HTERT RPE-1 (cell line): ENCODE measurements around the gene BPIFB2.

Source experiments
- in situ Hi-C: fragments of 300-500 bp; cut with MboI; formaldehyde crosslinking; loops from 4 replicates; pipeline ENCODE4 v1.14.3; 2020; ENCODE audit warnings: low sequenced_read_pairs

BPIFB2 gene

DNA sequence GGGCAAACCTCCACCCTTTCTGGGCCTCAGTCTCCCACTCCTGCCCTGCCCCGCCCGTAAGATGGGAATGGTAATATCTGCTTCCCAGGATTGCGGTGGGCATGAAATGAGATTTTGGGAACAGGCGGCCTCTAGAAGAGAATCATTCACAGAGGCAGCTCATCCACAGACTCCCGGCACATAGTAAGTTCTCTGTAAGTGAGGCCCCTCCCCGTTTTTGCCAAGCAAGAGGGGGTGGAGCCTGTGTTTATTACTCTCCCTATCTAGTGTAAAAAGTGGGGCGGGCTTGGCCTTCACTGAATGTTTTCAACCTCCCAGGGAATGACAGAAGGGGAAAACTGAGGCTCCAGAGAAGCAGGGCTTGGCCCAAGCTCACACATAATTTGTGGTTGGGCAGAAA lies 23.3 kb upstream of the BPIFB2 start:
- in situ Hi-C loops, result no loop called here

DNA sequence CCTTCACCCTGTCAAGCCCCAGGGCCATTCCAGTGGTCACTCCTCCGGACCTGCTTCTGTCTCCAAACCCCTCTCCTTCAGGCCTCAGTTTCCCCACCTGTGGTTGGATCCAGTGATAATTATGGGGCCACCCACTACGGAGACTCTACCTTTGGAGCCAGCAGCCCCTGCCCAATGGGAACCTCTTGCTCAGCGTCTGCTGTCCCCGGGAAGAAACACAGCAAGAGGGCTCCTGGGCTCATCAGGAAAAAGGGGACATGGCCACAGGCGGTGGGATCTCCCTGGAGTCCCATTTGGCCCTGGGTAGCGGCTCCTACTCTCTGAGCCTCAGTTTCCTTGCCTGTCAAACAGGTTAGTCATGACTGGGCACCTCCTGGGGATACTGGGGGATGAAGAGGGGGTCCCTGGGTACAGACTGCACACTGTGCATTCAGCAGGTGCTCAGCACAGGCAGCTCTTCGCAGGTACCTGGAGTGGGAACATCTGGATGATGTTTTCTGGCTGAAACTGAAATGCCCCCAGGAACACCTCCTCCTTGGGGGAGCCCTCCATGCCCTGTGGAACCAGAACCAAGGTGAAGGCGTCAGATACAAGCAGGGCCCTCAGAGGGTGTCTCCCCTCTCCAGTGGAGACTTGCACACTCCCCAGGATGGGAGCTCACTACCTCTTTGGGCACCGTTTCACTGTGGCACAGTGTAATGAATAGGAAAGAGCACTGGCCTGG lies 22.7 kb upstream of the BPIFB2 start:
- in situ Hi-C loops, result no loop called here

DNA sequence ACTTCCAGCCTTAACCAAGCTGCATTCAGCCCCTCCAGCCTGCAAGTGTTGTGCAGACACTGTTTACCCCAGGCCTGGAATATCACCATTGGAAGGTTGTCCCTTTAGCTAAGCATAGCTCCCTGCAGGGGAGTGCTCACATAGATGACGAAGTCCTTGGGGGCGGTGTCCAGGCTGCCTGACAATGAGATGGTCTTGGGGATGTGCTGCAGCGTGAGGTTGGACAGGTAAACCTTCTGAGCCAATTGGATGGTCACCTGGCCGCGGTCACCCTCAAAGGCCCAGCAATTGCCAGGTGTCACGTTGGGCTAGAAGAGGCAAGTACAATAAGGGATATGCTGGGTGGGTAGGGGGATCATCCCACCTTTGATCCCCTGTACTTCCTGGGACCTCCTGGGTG lies 21.9 kb upstream of the BPIFB2 start:
- in situ Hi-C loops, result no loop called here

DNA sequence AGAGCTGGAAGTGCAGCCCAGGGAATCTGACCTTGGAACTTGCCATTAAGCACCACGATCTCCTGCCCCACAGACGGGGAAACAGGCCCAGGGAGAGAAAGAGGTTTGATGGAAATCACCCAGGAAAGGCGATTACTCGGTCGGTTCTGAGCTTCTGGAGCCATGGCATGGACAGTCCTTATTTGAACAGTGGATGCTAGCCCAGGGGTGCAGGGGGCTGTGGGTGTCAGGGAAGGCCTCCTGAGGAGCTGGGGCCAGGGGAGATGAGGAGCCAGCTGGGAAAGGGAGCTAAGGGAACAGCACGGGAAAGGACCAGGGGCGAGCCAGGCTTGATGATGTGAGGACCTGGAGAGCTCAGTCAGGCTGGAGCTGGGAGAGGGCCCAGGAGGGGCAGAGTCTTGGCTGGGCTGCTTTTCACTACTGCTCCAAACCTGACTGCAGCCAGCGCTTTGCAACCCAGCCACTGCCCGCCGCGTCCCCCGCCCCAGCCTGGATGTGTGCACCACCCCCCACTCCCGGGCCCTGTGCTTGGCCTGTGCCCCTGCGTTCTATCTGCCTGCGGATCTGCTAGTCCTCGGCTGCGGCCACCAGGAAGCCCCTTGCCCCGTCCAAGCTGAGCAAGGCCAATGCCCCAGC lies 21.1 kb upstream of the BPIFB2 start:
- in situ Hi-C loops, result no loop called here

DNA sequence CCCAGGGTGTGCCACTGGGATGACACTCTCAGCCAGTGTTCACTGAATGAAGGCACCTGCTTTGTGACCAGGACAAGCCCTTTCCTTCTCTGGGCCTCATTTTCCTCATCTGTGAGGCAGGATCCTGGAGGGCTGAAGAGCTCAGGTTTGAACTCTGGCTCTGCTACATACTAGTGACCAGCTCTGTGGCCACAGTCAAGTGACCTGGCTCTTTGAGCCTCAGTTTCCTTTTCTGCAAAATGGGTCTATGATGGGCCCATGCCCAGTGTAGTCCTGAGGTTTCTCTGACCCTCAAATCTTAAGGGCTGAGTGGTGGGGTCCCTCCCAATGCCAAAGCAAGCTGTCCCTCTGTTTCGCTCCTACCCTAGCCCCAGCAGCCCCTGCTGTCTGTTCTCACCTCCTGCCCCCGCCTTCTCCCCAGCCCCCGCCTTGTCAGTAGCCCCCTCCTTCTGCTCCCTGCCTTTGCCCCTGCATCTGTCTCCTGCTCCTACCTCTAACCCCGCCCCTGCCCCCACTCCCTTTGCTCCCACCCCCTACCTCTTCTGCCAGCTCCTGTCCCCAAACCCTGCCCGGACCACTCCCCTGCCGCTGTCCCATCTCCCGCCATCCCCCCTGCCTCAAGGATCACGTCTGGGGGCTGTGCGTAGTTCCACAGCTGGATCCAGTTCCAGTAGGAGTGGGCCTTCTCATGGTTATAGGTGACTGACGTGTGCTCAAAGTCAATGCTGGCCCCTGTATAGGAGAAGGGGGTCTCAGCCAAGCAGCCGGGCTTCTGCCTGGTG lies 20.3 kb upstream of the BPIFB2 start:
- in situ Hi-C loops, result no loop called here

DNA sequence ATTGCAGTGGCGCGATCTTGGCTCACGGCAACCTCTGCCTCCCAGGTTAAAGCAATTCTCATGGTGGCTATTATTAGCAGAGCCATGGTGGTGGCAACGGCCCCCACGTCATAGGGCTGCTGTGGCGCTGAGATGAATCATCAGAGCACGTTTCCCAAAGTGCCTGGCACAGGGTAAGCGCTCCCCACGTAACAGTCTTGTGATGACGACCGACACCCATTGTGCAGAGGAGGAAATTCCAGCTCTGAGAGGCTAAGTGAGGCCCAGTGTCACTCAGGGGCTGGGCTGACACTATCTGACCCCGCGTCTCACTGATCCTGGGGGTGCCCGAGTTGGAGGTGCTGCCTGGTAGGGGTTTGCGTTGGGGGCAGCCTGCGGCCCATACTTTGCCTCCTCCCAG lies 19.5 kb upstream of the BPIFB2 start:
- in situ Hi-C loops, result no loop called here

DNA sequence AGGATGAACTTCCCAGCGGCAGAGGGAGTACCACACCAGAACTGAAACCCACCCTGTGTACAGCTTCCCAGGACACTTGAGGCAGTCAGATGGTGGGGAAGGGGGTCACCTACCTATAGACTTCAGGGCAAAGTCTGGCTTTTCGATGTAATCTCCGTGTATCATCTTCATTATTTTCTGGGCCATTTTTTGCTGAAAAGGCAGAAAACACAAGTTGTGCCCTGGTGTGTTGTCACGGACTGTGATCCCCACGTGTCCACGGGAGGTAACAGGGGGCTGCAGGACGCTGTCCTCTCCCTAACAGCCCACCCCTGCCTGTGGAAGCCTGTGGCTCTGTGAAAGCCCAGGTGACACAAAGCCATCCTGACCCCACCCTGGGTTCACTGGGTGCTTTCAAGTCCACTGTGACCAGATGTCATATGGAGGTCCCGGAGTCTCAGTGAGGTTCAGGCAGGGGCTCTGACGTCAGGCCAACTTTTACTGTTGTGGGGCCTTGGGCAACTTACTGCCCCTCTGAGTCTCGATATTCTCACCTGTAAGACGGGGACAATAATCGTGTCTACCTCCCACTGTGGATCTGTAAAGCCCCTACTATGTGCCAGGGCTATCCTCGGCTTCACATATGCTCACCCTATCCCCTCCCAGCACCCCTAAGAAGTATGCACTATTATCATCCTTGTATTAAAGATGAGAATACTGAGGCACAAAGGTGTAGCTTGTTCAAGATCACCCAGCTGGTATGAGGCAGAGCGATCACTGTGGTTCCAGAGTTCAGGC lies 17.8 kb upstream of the BPIFB2 start:
- in situ Hi-C loops, result no loop called here

DNA sequence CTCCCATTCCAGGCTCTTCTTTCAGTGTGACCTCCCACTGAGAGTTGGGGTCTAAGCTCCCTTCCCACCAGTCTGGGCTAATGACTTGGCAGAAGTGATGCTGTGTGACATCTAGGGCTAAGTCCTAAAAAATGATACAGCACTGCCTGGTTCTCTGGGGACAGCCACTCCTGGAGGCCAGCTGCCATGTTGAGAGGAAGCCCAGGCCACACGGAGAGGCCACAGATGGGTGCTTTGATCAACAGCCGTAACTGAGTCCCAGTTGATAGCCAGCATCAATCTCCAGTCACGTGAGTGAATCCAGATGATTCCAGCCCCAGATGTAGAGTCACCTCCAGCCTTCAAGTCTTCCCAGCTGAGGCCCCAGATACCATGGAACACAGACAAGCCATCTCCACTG lies 17.1 kb upstream of the BPIFB2 start:
- in situ Hi-C loops, result no loop called here

DNA sequence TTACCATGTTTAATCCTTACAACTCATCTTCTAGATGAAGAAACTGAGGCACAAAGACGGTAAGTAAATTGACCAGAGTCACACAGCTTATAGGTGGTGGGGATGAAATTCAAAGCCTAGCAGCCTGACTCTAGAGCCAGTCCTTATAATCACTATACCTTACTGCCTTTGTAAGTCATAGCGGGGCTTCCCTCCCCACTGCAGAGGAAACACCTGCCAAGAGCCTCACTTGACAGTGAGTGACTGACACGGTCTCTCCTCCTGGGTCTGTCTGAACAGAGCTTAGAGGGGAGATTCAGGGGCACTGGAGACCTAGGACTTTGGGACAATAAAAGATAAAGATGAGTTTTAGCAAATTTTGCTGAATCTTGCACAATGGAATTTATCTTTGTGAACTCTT lies 16.1 kb upstream of the BPIFB2 start:
- in situ Hi-C loops, result no loop called here

DNA sequence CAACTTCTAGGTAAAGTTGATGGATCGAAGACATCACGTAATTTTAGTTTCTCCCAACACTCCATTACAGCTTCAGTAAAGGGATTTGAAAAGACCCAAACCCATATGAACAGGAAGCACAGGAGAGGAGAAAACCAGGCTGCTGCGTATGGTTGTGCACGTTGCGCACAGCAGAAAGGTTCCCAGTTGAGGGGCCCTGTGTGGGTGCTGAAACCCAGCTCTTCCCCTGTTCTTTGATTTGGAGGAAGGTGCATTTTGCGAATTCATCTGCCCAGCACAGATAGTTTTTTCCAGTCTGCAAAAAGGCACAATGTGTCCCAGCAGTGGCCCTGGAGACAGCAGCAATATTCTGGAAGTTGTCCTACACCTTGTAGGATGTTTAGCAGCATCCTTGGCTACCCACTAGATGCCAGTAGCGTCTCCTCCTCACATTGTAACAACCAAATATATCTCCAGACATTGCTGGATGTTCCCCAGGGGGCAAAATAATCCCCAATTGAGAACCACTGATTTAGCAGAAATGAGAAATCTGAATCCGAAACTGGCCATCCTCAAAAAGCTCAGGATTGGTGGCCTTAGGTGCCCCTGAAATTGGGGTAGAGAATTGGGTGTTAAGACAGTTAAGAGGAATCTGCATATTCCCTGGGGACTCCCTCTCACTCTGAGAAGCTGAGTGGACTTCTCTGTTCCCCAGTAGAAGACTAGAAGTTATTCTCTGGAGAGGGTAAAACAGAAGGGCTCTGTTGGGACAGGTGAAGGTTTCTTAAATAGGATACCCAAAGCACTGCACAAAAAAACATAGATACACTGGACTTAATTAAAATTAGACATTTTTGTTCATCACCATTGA lies 15.5 kb upstream of the BPIFB2 start:
- in situ Hi-C loops, result no loop called here

DNA sequence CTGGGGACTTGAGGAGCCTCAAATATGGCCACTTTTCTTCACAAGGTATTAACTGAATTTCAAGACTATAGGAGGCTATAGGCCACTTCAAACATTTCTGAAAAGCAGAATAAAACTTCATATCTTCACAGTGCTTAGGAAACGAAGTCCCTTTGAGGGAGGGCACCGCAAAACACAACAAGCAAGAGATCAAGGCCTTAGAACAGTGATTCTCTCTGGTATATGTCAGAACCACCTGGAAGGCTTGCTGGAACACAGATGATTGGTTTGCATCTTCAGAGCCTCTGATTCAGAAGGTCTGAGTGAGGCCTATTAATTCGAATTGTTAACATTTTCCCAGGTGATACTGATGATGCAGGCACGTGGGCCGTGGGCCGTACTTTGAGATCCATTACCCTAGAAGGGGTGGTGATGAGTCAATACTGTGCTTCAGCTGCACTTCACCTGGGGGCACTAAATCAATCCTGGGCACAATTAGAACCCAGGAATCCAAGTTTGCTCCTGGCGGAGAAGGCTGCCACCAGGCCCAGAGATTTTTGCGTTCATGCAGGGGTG lies 13.9 kb upstream of the BPIFB2 start:
- in situ Hi-C loops, result no loop called here

DNA sequence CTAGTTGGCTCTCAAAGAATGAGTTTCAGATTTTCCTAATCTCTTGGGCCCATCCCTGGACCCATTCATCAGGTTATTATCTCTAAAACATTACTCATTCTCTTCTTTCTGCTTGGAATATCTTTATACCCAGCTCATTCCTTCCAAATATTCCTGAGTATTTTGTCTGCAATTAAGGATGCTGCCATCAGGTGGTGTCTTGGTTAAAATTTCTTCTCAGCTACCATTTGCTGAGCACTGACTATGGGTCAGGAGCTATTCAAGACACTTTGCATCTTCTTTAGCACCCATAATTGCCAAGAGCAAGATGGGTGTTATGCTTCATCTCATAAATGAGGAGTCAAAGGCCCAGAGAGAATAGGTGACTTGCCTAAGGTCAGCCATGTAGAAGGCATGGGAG lies 11.7 kb upstream of the BPIFB2 start:
- in situ Hi-C loops, result no loop called here

DNA sequence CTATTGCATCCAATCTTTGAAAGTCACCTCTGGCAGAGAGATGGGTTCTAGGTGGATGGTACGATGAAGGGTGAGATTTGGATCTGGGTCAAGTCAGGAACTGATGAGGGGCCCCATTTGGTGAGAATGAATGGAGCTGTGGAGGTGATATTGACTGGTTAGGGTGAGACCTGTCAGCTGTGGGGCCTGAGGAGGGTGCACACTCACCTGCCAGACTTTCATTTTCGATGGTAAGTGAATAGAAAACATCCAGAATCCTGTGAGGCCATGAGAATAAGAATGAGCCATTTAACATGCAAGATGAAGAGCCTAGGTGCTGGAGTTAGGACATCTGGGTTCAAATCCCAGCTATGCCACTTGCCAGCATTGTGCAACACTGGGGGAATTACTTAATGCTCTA lies 10.1 kb upstream of the BPIFB2 start:
- in situ Hi-C loops, result no loop called here

DNA sequence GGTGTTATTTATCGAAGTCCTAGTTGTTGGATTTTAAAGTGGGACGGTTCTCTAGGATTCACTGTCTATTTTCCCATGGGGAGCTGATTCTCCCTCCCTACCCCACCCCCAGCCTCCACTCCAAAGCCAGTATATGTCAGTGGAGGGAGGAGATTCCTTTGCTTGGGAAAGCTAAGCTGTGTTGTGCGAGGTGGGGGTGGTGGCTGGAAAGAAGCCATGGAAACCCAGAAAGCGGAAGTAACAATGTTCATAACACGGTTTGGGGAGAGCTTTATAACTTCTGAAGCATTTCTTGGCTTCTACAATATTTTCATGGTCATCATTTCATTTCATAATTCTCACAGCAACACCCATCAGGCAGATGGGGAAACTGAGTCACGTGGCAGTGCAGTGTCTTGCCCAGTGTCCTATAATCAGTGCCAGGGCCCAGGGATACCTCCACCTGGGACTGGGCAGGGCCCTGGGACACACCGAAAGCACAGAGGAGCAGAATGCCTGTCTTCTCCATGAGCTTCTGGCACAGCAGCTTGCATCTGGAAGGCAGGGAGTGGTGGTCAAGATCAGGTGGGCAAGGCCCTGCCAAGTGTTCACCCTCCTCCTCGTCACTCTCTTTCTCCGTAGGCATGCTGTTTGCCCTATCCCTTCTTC lies 7.8 kb upstream of the BPIFB2 start:
- in situ Hi-C loops, result no loop called here

DNA sequence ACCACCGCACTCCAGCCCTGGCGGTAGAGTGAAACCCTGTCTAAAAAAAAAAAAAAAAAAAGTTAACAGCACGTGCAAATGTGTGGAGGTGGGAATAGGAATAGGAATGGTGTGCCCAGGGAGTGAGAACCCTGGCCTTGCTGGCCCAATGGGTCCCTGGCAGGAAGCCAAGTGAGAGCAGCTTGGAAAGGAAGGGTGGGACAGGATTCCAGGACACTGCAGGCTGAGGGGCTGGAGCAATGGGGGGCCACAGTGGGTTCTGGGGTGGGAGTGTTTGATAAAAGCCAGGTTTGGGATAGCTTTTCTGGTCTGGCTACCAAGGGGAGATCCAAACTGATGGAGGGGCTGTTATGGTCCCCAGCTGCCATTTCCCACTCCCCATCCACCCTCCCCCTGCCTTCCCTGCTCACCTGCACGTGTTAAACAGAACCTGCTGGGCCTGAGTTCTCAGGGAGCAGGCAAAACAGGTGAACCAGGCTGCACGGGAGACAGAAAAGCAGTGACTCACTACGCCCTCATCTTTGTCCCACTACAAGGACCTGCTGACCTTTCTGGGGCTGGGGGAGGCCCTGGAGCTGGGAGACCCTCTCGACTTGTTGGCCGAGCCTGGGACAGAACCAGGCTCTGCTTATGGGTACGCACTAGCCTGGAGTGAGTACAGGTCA lies 6.6 kb upstream of the BPIFB2 start:
- in situ Hi-C loops, result no loop called here

DNA sequence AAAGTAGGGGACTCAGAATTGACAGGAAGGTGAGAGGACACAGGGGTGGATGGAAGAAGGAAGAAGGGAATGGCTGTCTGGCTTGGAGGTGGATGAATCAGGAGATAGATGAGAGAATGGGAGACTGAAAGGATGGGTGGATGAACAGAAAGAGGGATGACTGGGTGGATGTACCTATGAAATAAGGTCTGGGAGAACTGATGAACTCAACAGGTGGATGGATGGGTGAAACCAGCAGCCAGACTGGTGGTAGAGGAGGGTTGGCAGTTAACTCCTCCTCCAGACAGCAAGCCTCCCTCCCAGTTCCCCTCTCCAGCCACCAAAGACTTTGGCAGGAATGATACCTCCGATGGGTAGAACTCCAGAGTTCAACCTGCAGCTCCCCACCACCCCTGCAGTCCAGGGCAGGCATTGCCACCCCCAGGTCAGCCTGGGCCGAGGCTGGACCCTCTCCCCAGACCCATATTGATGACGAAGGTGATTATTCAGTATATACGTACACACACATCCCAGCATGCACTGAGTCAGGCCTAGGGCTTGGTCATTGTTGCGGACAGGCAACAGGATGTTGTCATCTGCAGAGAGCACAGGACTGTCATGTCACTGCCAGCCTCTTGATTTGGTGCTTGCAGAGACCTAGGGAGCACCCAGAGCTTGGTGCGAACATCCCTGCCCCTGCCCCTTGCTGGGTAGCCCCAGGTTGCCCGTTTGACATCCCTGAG lies 5.3 kb upstream of the BPIFB2 start:
- in situ Hi-C loops, result no loop called here

DNA sequence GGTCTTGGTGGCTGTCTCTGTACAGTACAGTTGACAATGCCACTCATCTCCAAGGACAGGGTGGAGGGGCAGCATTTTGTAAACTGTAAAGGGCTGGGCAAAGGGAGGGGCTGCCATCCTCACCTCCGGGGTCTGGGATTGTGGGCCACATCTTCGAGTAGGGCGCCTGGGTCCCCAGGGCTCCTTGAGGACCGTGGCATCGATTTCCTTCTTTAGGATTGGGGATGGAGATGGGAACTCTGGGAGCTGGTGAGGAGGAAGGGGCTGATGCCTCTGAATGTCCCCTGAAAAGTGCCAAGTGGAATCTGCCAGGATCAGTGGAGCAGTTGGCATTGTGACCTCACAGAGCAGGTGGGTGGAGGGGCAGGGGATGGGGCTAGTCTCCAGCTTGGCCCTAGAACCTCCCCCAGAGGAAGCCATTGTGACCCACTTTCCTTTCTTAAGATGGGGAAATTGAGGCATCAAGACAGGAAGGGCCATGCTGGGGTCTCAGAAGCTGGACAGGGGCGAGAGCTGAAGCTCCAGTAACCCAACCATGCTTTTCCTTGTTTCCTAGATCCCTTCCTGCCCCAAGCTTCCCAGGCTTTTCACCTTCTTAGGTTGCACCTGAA lies 3.3 kb upstream of the BPIFB2 start, which contains the start of gene SUN5:
Gene SUN5 (minus strand): TSS at position 293 of the 611 bp plus-strand sequence. CDS start 93 bp downstream, at position 200.
- in situ Hi-C loops, result no loop called here

DNA sequence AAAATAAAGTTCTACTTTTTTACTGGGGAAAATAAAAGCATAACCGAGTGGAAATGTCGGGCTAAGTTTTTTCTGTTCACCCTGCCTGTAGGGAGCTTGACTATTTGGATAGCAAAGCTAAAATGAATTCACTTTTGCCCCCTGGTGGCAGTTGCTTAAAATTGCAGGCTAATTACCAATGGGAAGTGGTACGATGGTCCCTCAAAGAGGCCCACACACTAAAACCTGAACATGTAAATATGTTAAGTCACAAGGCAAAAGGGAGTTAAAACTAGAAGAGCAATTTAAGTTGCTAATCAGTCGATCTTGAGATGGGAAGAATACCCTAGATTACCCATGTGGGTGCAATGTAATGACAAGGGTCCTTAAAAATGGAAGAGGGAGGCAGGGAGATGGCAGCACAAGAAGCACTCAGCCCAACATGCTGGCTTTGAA lies 2.4 kb upstream of the BPIFB2 start:
- in situ Hi-C loops, result no loop called here
